ENCODE results near the gene NME3.

NME3 gene

DNA sequence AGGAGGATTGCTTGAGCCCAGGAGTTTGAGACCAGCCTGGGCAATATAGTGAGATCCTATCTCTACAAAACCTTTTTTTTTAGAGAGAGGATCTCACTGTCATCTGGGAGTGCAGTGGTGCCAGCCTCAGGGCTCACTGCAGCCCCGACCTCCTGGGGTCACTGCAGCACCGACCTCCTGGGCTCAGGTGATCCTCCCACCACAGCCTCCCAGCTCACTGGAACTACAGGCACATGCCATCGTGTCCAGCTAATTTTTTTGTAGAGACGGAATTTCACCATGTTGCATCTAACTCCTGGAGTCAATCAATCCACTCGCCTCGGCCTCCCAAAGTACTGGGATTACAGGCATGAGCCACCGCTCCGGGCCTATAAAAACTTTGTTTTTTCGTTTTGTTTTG lies 50.0 kb downstream of the NME3 start:
- no peak for DNase-seq

All from DMS79 treated with DMSO at 0.1 percent for 48 hours (cell line).